ES-I3 (cell line): ENCODE measurements around the gene SPTBN5.

Source experiments
- H3K36me3 ChIP-seq: 2 replicates; pipeline ENCODE4 v1.6.1; 2013; ENCODE audit warnings: mild to moderate bottlenecking, low read length, control low read depth, moderate library complexity; ENCODE audit not compliant: insufficient read depth
- H3K4me1 ChIP-seq: 2 replicates; pipeline ENCODE4 v1.6.1; 2013; ENCODE audit warnings: mild to moderate bottlenecking, control low read depth, low read length; ENCODE audit not compliant: insufficient read depth
- H3K9ac ChIP-seq: 2 replicates; pipeline ENCODE4 v1.6.1; 2013; ENCODE audit warnings: low read depth, mild to moderate bottlenecking, low read length, moderate library complexity
- H3K9me3 ChIP-seq: 2 replicates; pipeline ENCODE4 v1.6.1; 2013; ENCODE audit warnings: mild to moderate bottlenecking, low read length, moderate library complexity; ENCODE audit not compliant: control insufficient read depth, insufficient read depth

SPTBN5 gene

GRCh38 chr15:41852736-41853590, 40.9 kb downstream of the SPTBN5 start:
- H3K9me3 ChIP-seq = no peaks in the 10 kb centered on the region
- no peaks in the 10 kb centered on the region for H3K4me1 ChIP-seq
- H3K9ac ChIP-seq = no peak overlapping the region
- no peaks in the 10 kb centered on the region; the same call in 1 of the 2 replicates for H3K36me3 ChIP-seq

DNA sequence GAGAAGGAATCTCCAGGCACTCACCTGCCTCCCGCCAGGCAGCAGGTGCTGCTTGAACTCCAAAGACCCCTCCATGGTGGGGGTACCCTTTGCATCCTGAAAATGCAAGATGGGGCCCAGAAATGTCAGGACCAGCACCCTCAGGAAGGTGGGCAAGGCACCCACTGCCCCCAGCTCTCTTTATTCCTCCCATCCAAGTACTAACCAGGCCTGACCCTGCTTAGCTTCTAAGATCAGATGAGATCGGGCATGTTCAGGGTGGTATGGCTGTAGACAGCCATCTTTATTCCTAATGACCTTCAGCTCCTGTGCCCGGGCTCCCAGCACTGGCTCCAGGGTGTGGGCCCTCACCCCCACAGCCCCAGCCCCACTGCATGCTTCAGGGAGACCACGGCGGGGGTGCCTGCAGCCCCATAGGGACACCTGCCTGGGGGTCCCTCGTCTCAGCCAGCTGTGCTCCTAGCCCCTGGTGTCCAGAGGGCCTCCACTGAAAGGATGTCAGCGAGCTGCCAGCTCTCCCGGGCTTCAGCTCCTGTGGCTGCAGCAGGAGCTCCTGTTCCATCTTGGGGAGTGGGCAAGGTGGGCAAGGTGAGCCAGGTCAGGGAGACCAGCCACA, 42.0 kb downstream of the SPTBN5 start:
- Histone ChIP-seq H3K36me3 (no peaks in the 10 kb centered on the region; the same call in 1 of the 2 replicates), H3K9ac (no peak overlapping the region), H3K4me1 (no peaks in the 10 kb centered on the region), H3K9me3 (no peaks in the 10 kb centered on the region)

GRCh38 chr15:41851167-41851523, 42.7 kb downstream of the SPTBN5 start:
- Histone ChIP-seq H3K4me1 (no peaks in the 10 kb centered on the region), H3K36me3 (no peaks in the 10 kb centered on the region; the same call in 1 of the 2 replicates), H3K9me3 (no peaks in the 10 kb centered on the region), H3K9ac (no peak overlapping the region)

- H3K4me1 ChIP-seq = no peaks in the 10 kb centered on the region
- H3K9ac ChIP-seq = no peak overlapping the region
- no peaks in the 10 kb centered on the region for H3K9me3 ChIP-seq
- H3K36me3 ChIP-seq = no peaks in the 10 kb centered on the region; the same call in 1 of the 2 replicates
Observed at GRCh38 chr15:41850482-41851166, 43.2 kb downstream of the SPTBN5 start.

- Histone ChIP-seq H3K9ac (no peak overlapping the region), H3K9me3 (no peaks in the 10 kb centered on the region), H3K36me3 (no peaks in the 10 kb centered on the region; the same call in 1 of the 2 replicates), H3K4me1 (no peaks in the 10 kb centered on the region)
Observed at GRCh38 chr15:41849861-41850260, 44.0 kb downstream of the SPTBN5 start.

DNA sequence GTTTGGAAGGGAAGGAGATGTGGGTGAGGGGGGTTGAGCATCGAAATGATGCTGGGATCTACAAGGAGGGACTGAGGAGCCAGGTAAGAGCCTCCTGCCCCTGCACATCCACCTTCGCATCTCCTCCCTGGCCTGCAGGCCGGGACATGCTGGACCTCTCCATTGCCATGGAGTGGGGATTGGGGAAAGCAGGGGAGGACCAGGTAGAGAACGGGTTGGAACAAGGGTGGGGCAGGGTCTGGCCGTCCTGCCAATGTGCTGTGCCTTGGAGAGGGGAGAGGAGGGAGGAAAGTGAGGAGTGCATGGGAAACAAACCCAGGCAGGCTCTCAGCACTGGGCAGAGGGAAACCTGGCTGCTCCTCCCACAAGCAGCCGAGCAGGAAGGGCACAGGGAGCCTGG, 44.6 kb downstream of the SPTBN5 start:
- no peak overlapping the region for H3K9ac ChIP-seq
- no peaks in the 10 kb centered on the region; the same call in 1 of the 2 replicates for H3K36me3 ChIP-seq
- no peaks in the 10 kb centered on the region for H3K4me1 ChIP-seq
- no peaks in the 10 kb centered on the region for H3K9me3 ChIP-seq

GRCh38 chr15:41848631-41849030, 45.2 kb downstream of the SPTBN5 start:
- H3K36me3 ChIP-seq = no peaks in the 10 kb centered on the region; the same call in 1 of the 2 replicates
- H3K9me3 ChIP-seq = no peaks in the 10 kb centered on the region
- H3K9ac ChIP-seq = no peak overlapping the region
- H3K4me1 ChIP-seq = no peaks in the 10 kb centered on the region

DNA sequence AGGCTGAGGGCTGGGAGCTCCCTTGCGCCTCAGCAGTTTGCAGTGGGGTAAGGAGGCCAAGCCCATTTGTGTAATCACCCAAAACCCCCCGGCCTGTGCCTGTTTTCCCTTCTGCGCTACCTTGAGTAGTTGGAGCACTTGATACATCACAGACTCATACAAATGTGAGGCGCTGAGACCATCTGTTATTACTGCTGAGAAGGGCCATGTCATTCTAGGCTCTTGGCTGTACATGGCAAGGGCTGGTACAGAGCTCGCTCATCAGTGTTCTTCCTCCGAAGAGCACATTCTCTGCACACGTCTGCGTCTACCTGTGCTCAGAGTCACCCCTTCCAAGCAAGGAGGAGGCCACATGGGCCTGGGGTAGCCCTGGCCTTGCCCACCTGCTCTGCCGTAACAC, 45.9 kb downstream of the SPTBN5 start:
- no peaks in the 10 kb centered on the region for H3K4me1 ChIP-seq
- H3K9me3 ChIP-seq = no peaks in the 10 kb centered on the region
- H3K36me3 ChIP-seq = no peaks in the 10 kb centered on the region; the same call in 1 of the 2 replicates
- no peak overlapping the region for H3K9ac ChIP-seq

GRCh38 chr15:41847206-41847605, 46.6 kb downstream of the SPTBN5 start:
- Histone ChIP-seq H3K36me3 (no peaks in the 10 kb centered on the region; the same call in 1 of the 2 replicates), H3K9ac (no peak overlapping the region), H3K9me3 (no peaks in the 10 kb centered on the region), H3K4me1 (no peaks in the 10 kb centered on the region)

DNA sequence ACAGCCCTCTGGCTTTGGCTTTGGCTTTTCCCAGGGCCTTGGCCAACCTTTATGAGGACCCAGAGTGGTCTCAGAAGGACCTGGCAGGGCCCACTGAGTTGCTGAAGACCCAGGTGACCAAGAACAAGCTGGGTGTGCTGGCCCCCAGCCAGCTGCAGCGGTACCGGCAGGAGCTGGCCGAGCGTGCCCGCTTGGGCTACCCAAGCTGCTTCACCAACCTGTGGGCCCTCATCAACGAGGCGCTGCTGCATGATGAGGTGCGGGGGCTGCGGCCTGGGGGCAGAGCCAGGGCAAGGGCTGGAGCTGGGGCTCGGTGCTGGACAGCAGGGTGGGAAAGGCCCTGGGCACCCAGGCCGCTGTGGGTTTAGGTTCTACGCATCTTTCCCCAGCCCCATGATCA, 49.0 kb downstream of the SPTBN5 start:
- no peaks in the 10 kb centered on the region for H3K9me3 ChIP-seq
- H3K4me1 ChIP-seq = no peaks in the 10 kb centered on the region
- H3K36me3 ChIP-seq = no peaks in the 10 kb centered on the region; the same call in 1 of the 2 replicates
- no peak overlapping the region for H3K9ac ChIP-seq

DNA sequence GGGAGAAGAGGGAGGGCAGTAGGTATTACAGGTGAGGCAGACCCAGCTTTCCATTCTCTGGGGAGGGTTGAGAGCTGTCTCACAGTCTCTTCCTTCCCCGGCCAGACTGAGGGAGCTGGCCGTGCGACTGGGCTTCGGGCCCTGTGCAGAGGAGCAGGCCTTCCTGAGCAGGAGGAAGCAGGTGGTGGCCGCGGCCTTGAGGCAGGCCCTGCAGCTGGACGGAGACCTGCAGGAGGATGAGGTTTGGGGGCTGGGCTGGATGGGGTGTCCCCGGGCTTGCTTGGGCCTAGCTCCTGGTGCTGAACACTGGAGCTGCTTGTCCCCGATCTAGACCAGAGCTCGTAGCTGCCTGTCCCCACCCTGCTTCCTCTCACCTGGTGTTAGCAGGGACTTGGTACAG, 50.3 kb downstream of the SPTBN5 start:
- Histone ChIP-seq H3K4me1 (no peaks in the 10 kb centered on the region), H3K9me3 (no peaks in the 10 kb centered on the region), H3K9ac (no peak overlapping the region), H3K36me3 (no peaks in the 10 kb centered on the region; the same call in 1 of the 2 replicates)

DNA sequence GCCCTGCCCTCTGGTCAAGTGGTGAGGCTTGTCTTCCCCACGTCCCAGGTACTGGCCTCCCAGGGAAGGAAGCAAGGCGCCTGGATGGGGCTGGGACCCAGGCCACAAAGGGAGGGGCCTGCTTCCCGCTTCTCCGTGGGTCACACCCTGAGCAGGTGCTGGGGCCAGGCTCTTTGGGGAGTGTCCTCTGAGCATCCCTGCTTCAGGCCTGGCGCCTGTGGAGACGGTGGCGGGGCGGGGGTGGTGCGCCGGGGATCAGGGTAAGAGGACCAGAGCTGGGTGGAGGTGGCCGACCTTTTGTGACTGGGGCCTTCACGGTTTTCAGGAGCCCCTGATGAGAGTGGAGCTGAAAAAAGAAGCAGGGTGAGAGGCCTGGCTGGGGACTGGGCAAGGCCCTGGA, 51.6 kb downstream of the SPTBN5 start:
- Histone ChIP-seq H3K9me3 (no peaks in the 10 kb centered on the region), H3K9ac (no peak overlapping the region), H3K36me3 (0 out of 2 replicates have a peak, but pooled peaks cover under 1% of the 10 kb centered on the region), H3K4me1 (no peaks in the 10 kb centered on the region)

DNA sequence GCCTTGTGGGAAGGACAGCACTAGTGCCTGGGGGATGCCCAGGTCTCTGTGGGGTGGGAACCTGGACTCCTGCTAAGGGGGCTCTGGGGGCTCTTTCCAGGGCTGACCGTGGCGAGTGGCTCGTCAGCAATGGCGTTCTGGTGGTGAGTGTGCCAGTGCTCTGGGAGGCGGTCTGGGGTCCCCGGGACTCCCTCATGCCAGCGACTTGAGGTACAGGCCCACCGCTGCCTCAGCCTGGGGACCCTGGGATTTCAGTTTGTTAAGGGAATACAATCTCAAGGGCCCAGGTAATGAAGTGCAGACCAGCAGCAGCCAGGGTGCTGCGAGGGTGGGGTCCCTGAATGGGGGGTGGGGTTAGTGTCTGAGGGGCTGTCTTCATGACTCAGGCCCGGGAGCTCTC, 52.7 kb downstream of the SPTBN5 start:
- H3K9me3 ChIP-seq = no peaks in the 10 kb centered on the region
- H3K9ac ChIP-seq = no peak overlapping the region
- no peaks in the 10 kb centered on the region for H3K4me1 ChIP-seq
- peaks cover 3% of the 10 kb centered on the region; the same call in 1 of the 2 replicates for H3K36me3 ChIP-seq

GRCh38 chr15:41840673-41841072, 53.2 kb downstream of the SPTBN5 start:
- H3K9ac ChIP-seq = no peak overlapping the region
- peaks cover 3% of the 10 kb centered on the region for H3K36me3 ChIP-seq
- no peaks in the 10 kb centered on the region for H3K4me1 ChIP-seq
- H3K9me3 ChIP-seq = no peaks in the 10 kb centered on the region
